ENCODE data around the gene NUP62CL.

The NUP62CL gene

DNA sequence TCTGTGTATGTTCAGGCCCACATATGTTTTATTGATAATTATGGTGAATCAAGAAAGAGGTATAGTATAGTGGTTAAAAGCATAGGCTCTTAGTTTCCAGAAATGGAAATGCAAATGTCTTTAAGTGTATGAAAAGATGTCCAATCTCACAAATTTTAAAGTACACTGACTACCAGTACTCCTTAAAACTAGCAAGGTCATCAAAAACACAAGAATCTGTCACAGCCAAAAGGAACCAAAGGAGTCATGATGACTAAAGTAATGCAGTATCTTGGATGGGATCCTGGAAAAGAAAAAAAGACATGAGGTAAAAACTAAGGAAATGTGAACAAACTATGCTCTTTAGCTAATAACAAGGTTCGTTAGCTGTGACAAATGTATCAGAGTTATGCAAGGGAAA is 87.0 kb downstream of the NUP62CL start:
- Histone ChIP-seq H4K12ac (ENCODE audit: low read depth, low read length) (no peak overlapping the region), H2AK5ac (ENCODE audit: low read length) (no peak overlapping the region), H3K9ac (ENCODE audit: low read length) (no peak overlapping the region), H2BK120ac (ENCODE audit: insufficient read depth, low read length, poor library complexity) (no peak overlapping the region), H3K14ac (ENCODE audit: low read length) (no peak overlapping the region), H3K27ac (ENCODE audit: low read depth, low read length) (no peak overlapping the region), H3K4me2 (ENCODE audit: low read length) (no peak overlapping the region), H2BK12ac (ENCODE audit: low read length) (no peak overlapping the region), H3K36me3 (ENCODE audit: control insufficient read depth in 1 of 2, insufficient read depth in 2 of 2, low read length in 2 of 2) (peaks cover 1 to 5% of the 10 kb centered on the region in 2 experiments), H3K23ac (ENCODE audit: low read length) (no peak overlapping the region), H4K91ac (ENCODE audit: low read depth, low read length) (no peak overlapping the region), H3K4me1 (ENCODE audit: control insufficient read depth in 1 of 2, insufficient read depth in 2 of 2, low read length in 2 of 2) (no peaks in the 10 kb centered on the region), H3K9me3 (ENCODE audit: insufficient read depth, low read depth, low read length) (no peaks in the 10 kb centered on the region), H4K8ac (ENCODE audit: low read depth, low read length) (no peak overlapping the region), H2AFZ (ENCODE audit: insufficient read depth, low read length, poor library complexity) (no peak overlapping the region), H3K27me3 (ENCODE audit: insufficient read depth, low read length) (no peaks in the 10 kb centered on the region), H3K4me3 (ENCODE audit: low read depth, low read length) (no peak overlapping the region), H3K79me2 (ENCODE audit: control insufficient read depth, insufficient read depth, low read length, poor library complexity) (no peaks in the 10 kb centered on the region), H3K18ac (ENCODE audit: low read length) (no peak overlapping the region), H3K79me1 (ENCODE audit: low read length) (peaks cover 3% of the 10 kb centered on the region), H3K4ac (ENCODE audit: low read depth, low read length) (no peak overlapping the region), H2BK5ac (ENCODE audit: low read depth, low read length, poor library complexity) (no peak overlapping the region)
- no peak for DNase-seq
- no CpG with 5 or more reads among the region's 1 CpG for WGBS (ENCODE audit: extremely low coverage, insufficient coverage, insufficient read length)

DNA sequence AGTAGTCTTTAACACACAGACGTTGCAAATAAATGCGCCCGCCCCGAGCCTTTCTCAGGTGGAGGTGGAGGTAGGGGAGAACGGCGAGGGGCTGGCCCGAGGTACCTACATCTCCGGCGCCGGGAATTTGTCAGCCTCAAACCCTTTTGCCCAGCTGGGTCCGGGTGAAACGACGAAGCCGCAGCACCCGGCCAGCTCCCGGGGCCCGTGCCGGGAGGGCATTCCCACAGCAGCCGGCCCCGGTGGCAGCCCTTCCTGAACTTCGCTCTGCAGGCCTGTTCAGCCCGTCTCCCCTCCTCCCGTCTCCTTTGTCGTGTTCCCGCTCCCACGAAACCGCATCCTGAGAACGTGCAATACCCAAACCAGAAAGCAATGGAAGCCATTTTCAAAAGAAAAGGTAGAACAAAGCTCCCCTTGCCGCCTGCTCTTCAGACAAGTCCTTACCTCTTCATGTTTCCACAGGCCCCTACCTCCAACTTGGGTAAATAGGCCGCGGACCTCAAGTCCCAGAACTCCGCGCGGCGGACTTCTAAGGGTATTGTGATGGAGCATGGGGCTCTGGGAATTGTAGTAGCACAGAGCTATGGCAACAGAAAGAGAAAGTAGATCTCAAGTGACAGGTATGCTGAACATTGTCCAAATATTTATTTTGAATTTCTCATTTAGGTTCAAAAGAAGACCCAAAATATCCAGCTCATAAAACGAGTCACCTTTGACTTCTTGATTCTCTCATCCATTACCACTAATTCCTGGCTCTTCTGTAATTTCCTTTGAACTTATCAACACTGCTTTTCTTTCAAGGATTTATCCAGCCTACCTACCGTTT is 87.7 kb downstream of the NUP62CL start, which contains the start of gene RBM41:
TSS of gene RBM41 (minus strand) at position 501 of the 826 bp plus-strand sequence. CDS start at position 452, 49 bp downstream.
- no peak within 1 kb of the TSS for H2BK120ac ChIP-seq (ENCODE audit: insufficient read depth, low read length, poor library complexity)

DNA sequence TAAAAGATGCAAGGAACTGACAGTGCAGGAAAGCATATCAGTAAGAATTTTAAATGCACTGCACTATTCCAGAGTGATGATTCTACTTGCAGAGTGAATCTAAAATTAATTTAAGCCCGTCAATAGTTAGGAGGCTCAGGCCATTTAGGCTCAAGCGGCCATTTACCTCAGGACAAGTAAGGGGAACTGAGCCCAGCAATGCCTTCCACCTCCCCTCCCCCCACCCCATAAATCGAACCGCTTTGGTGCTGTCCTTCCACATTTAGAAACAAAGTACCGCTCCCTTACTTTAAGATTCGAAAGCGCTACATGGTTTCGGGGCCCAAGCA is 88.3 kb downstream of the NUP62CL start:
- H4K8ac ChIP-seq (ENCODE audit: low read depth, low read length) = no peak overlapping the region
- H3K18ac ChIP-seq (ENCODE audit: low read length) = no peak overlapping the region
- H4K12ac ChIP-seq (ENCODE audit: low read depth, low read length) = no peak overlapping the region
- no peaks in the 10 kb centered on the region for H3K9me3 ChIP-seq (ENCODE audit: insufficient read depth, low read depth, low read length)
- peaks cover 1 to 5% of the 10 kb centered on the region in 2 experiments for H3K36me3 ChIP-seq (ENCODE audit: control insufficient read depth in 1 of 2, insufficient read depth in 2 of 2, low read length in 2 of 2)
- H2AK5ac ChIP-seq (ENCODE audit: low read length) = no peak overlapping the region
- H3K79me2 ChIP-seq (ENCODE audit: control insufficient read depth, insufficient read depth, low read length, poor library complexity) = no peaks in the 10 kb centered on the region
- no peak overlapping the region for H2BK5ac ChIP-seq (ENCODE audit: low read depth, low read length, poor library complexity)
- peak overlapping the region; percentile 69 for H3K4me2 ChIP-seq (ENCODE audit: low read length)
- no peak overlapping the region for H3K27ac ChIP-seq (ENCODE audit: low read depth, low read length)
- H3K4me1 ChIP-seq (ENCODE audit: control insufficient read depth in 1 of 2, insufficient read depth in 2 of 2, low read length in 2 of 2) = no peaks in the 10 kb centered on the region
- peak overlapping the region; percentile 89 for H3K9ac ChIP-seq (ENCODE audit: low read length)
- no peak overlapping the region for H2AFZ ChIP-seq (ENCODE audit: insufficient read depth, low read length, poor library complexity)
- no peak overlapping the region for H3K23ac ChIP-seq (ENCODE audit: low read length)
- no peaks in the 10 kb centered on the region for H3K27me3 ChIP-seq (ENCODE audit: insufficient read depth, low read length)
- no peak overlapping the region for H4K91ac ChIP-seq (ENCODE audit: low read depth, low read length)
- H3K14ac ChIP-seq (ENCODE audit: low read length) = no peak overlapping the region
- WGBS (ENCODE audit: extremely low coverage, insufficient coverage, insufficient read length) = no CpG with 5 or more reads among the region's 8 CpGs
- no peak overlapping the region for H3K4ac ChIP-seq (ENCODE audit: low read depth, low read length)
- no peak for DNase-seq
- H2BK12ac ChIP-seq (ENCODE audit: low read length) = no peak overlapping the region
- no peak overlapping the region for H2BK120ac ChIP-seq (ENCODE audit: insufficient read depth, low read length, poor library complexity)
- peaks cover 3% of the 10 kb centered on the region for H3K79me1 ChIP-seq (ENCODE audit: low read length)
- H3K4me3 ChIP-seq (ENCODE audit: low read depth, low read length) = peak overlapping the region; percentile 71

More for the DNA sequence above, 87.7 kb downstream of the NUP62CL start, which contains the start of gene RBM41:
- Histone ChIP-seq H3K9me3 (ENCODE audit: insufficient read depth, low read depth, low read length) (no peaks in the 10 kb centered on the region), H2AFZ (ENCODE audit: insufficient read depth, low read length, poor library complexity) (peak within 1 kb of the TSS; percentile 35), H3K4ac (ENCODE audit: low read depth, low read length) (no peak within 1 kb of the TSS), H3K4me3 (ENCODE audit: low read depth, low read length) (peak within 1 kb of the TSS; percentile 71), H4K8ac (ENCODE audit: low read depth, low read length) (peak within 1 kb of the TSS; percentile 54), H2AK5ac (ENCODE audit: low read length) (no peak within 1 kb of the TSS), H4K12ac (ENCODE audit: low read depth, low read length) (peak within 1 kb of the TSS; percentile 31), H3K14ac (ENCODE audit: low read length) (peak within 1 kb of the TSS; percentile 57), H3K79me2 (ENCODE audit: control insufficient read depth, insufficient read depth, low read length, poor library complexity) (no peaks in the 10 kb centered on the region), H3K27me3 (ENCODE audit: insufficient read depth, low read length) (no peaks in the 10 kb centered on the region), H3K79me1 (ENCODE audit: low read length) (peaks cover 3% of the 10 kb centered on the region), H3K27ac (ENCODE audit: low read depth, low read length) (no peak within 1 kb of the TSS), H2BK12ac (ENCODE audit: low read length) (no peak within 1 kb of the TSS), H4K91ac (ENCODE audit: low read depth, low read length) (no peak within 1 kb of the TSS), H3K4me1 (ENCODE audit: control insufficient read depth in 1 of 2, insufficient read depth in 2 of 2, low read length in 2 of 2) (no peaks in the 10 kb centered on the region), H3K23ac (ENCODE audit: low read length) (no peak within 1 kb of the TSS), H3K18ac (ENCODE audit: low read length) (no peak within 1 kb of the TSS), H2BK5ac (ENCODE audit: low read depth, low read length, poor library complexity) (peak within 1 kb of the TSS; percentile 21), H3K36me3 (ENCODE audit: control insufficient read depth in 1 of 2, insufficient read depth in 2 of 2, low read length in 2 of 2) (peaks cover 1 to 5% of the 10 kb centered on the region in 2 experiments), H3K9ac (ENCODE audit: low read length) (peak within 1 kb of the TSS; percentile 89), H3K4me2 (ENCODE audit: low read length) (peak within 1 kb of the TSS; percentile 69)
- peak; percentile 24 to 62 for DNase-seq
- WGBS (ENCODE audit: extremely low coverage, insufficient coverage, insufficient read length) = no CpG with 5 or more reads among the region's 37 CpGs

DNA sequence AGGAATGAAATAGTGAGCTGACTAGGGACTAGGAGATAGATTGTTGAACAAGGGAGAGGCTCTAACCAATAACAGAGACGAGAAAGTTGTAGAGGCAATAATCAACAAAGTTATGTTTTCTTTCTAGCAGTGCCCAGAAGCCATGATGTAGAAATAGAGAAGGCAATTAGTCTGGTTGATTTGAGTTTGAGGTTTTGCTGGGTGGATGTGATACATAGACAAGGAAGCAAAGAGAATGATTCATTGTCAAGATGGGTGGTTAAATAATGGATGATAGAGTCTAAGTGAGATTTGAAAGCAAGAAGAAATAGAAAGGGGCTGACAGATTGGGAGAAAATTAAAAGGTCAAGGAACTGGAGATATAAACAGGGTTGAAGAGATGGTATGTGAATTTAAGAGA is 98.8 kb downstream of the NUP62CL start:
- Histone ChIP-seq H2AK5ac (ENCODE audit: low read length) (no peak overlapping the region), H3K4me2 (ENCODE audit: low read length) (no peak overlapping the region), H3K36me3 (ENCODE audit: control insufficient read depth in 1 of 2, insufficient read depth in 2 of 2, low read length in 2 of 2) (no peaks in the 10 kb centered on the region), H3K23ac (ENCODE audit: low read length) (no peak overlapping the region), H2BK5ac (ENCODE audit: low read depth, low read length, poor library complexity) (no peak overlapping the region), H4K8ac (ENCODE audit: low read depth, low read length) (no peak overlapping the region), H3K4me1 (ENCODE audit: control insufficient read depth in 1 of 2, insufficient read depth in 2 of 2, low read length in 2 of 2) (no peaks in the 10 kb centered on the region), H3K79me2 (ENCODE audit: control insufficient read depth, insufficient read depth, low read length, poor library complexity) (no peaks in the 10 kb centered on the region), H3K27me3 (ENCODE audit: insufficient read depth, low read length) (no peaks in the 10 kb centered on the region), H3K79me1 (ENCODE audit: low read length) (no peaks in the 10 kb centered on the region), H3K9ac (ENCODE audit: low read length) (no peak overlapping the region), H4K91ac (ENCODE audit: low read depth, low read length) (no peak overlapping the region), H3K18ac (ENCODE audit: low read length) (no peak overlapping the region), H3K9me3 (ENCODE audit: insufficient read depth, low read depth, low read length) (no peaks in the 10 kb centered on the region), H2AFZ (ENCODE audit: insufficient read depth, low read length, poor library complexity) (no peak overlapping the region), H2BK120ac (ENCODE audit: insufficient read depth, low read length, poor library complexity) (no peak overlapping the region), H3K27ac (ENCODE audit: low read depth, low read length) (no peak overlapping the region), H3K4ac (ENCODE audit: low read depth, low read length) (no peak overlapping the region), H3K4me3 (ENCODE audit: low read depth, low read length) (no peak overlapping the region), H3K14ac (ENCODE audit: low read length) (no peak overlapping the region), H2BK12ac (ENCODE audit: low read length) (no peak overlapping the region), H4K12ac (ENCODE audit: low read depth, low read length) (no peak overlapping the region)
- WGBS (ENCODE audit: extremely low coverage, insufficient coverage, insufficient read length) = no CpG with 5 or more reads among the region's 1 CpG
- DNase-seq = no peak
